Measurements from ENCODE around the gene KANSL1. TPM values are rescaled to one million over a fixed set of nuclear protein-coding genes. Genes with fewer than 3 reads are reported as not detected.
A peak's percentile ranks its signal among the peaks of the same experiment; 100 is the strongest.

KANSL1 gene
- total RNA-seq, 2 donors from 2014 or later: 137 to 144 TPM

DNA sequence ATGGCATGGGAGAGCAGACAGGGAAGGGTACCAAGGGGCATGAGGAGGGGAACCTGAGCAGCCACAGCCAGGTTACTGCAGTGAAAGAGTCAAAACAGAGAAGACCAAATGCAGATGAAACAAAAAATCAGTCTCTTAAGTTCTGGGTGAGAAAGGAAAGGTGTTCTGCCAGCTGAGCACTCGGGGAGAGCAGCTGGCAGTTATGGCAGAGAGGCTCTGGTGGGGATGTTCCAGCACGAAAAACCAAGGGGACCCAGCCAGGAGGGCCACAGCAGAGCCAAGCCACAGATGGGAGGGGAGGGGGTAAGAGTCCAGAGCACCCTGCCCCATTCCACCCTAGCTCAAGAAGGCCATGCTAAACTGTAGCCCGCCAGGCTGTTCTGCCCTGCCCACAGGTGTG is 162.5 kb downstream of the KANSL1 start:
- Mint-ChIP-seq H3K27ac (peak overlapping the region; percentile 42), H3K4me1 (peaks cover 33% of the 10 kb centered on the region), H3K36me3 (ENCODE audit: low read depth) (peaks cover 67% of the 10 kb centered on the region), H3K27me3 (ENCODE audit: insufficient read depth) (no peaks in the 10 kb centered on the region), H3K9me3 (no peaks in the 10 kb centered on the region), H3K4me3 (no peak overlapping the region)
- no peak overlapping the region for H3K9ac ChIP-seq (ENCODE audit: extremely low read depth, low read length, poor library complexity, severe bottlenecking)
- TF ChIP-seq, protein P1, sequence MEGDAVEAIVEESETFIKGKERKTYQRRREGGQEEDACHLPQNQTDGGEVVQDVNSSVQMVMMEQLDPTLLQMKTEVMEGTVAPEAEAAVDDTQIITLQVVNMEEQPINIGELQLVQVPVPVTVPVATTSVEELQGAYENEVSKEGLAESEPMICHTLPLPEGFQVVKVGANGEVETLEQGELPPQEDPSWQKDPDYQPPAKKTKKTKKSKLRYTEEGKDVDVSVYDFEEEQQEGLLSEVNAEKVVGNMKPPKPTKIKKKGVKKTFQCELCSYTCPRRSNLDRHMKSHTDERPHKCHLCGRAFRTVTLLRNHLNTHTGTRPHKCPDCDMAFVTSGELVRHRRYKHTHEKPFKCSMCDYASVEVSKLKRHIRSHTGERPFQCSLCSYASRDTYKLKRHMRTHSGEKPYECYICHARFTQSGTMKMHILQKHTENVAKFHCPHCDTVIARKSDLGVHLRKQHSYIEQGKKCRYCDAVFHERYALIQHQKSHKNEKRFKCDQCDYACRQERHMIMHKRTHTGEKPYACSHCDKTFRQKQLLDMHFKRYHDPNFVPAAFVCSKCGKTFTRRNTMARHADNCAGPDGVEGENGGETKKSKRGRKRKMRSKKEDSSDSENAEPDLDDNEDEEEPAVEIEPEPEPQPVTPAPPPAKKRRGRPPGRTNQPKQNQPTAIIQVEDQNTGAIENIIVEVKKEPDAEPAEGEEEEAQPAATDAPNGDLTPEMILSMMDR (conservative IDR thresholded peaks at IDR 0.05): no peak
- H3K4me1 ChIP-seq (ENCODE audit: control insufficient read depth, insufficient read depth, low read length): peaks cover 7% of the 10 kb centered on the region
- no peaks in the 10 kb centered on the region for H3K27me3 ChIP-seq (ENCODE audit: control insufficient read depth, insufficient read depth, low read length, poor library complexity, severe bottlenecking)
- no peak for DNase-seq
- no peaks in the 10 kb centered on the region for H3K9me3 ChIP-seq (ENCODE audit: control insufficient read depth, low read length)
- peaks cover 93% of the 10 kb centered on the region for H3K36me3 ChIP-seq (ENCODE audit: control insufficient read depth, insufficient read depth, low read length)
- 94% methylated on average over 3 of the region's 3 CpGs; no CpG with 5 or more reads in 1 of the 2 experiments for WGBS, 2 experiments (ENCODE audit: insufficient coverage in 1 of 2, insufficient read length in 1 of 2)
- H3K27ac ChIP-seq (ENCODE audit: low read depth, low read length): no peak overlapping the region
- no peak overlapping the region for H3K4me3 ChIP-seq (ENCODE audit: low read length)

DNA sequence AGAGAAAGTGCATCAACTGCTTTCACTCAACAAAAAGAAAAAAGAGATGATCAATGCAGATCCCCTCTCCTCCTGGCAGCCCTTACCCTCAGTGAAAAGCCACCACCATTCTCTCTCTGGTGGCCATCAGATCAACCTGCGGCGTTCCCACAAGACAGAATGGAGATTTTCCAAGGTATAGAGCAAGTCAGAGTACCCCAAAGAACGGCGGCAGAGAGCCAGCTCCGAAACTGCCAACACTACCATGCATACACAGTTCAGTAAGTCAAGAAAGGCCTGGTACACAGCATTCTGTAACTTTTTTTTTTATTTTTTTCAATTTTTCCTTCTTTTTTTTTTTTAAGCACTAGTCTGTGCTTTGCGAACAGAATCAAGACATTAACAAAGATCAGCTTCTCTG is 163.6 kb downstream of the KANSL1 start:
- H3K36me3 ChIP-seq (ENCODE audit: control insufficient read depth, insufficient read depth, low read length): peaks cover 82% of the 10 kb centered on the region
- Mint-ChIP-seq H3K4me3 (no peak overlapping the region), H3K27ac (peak overlapping the region; percentile 2), H3K4me1 (peaks cover 33% of the 10 kb centered on the region), H3K9me3 (no peaks in the 10 kb centered on the region), H3K36me3 (ENCODE audit: low read depth) (peaks cover 64% of the 10 kb centered on the region), H3K27me3 (ENCODE audit: insufficient read depth) (no peaks in the 10 kb centered on the region)
- peak overlapping the region; percentile 21 for H3K27ac ChIP-seq (ENCODE audit: low read depth, low read length)
- peaks cover 7% of the 10 kb centered on the region for H3K4me1 ChIP-seq (ENCODE audit: control insufficient read depth, insufficient read depth, low read length)
- no peaks in the 10 kb centered on the region for H3K27me3 ChIP-seq (ENCODE audit: control insufficient read depth, insufficient read depth, low read length, poor library complexity, severe bottlenecking)
- no peak for DNase-seq
- H3K9ac ChIP-seq (ENCODE audit: extremely low read depth, low read length, poor library complexity, severe bottlenecking): no peak overlapping the region
- 94% methylated on average over 6 of the region's 6 CpGs for WGBS, 2 experiments (ENCODE audit: insufficient coverage in 1 of 2, insufficient read length in 1 of 2)
- no peak overlapping the region for H3K4me3 ChIP-seq (ENCODE audit: low read length)
- H3K9me3 ChIP-seq (ENCODE audit: control insufficient read depth, low read length): no peaks in the 10 kb centered on the region
- TF ChIP-seq, protein P1 (conservative IDR thresholded peaks at IDR 0.05): no peak

DNA sequence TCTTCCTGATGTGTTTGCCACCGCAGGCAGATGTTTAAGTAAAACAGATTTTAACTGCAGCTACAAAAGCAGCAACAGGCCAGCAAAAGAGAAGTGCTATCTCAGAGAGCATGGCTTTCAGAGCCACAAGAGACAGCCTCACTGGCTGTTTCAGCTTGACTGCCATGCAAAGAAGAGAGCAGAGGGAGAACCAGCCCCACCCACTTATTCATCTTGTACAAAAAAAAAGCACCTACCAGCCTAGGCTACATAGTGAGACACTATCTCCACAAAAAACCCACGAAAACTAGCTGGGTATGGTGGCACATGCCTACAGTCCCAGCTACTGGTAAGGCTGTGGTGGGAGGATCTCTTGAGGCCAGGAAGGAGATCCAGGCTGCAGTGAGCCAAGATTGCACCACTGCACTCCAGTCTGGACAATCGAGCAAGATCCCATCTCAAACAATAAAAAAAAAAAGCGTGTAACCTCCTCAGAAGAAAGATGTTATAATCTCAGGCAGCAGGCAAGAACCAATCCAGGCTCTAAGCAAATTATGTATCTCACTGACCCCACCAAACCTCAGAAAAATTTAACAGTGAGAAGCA is 164.2 kb downstream of the KANSL1 start:
- TF ChIP-seq, protein P1 (conservative IDR thresholded peaks at IDR 0.05): no peak
- Histone ChIP-seq H3K4me1 (ENCODE audit: control insufficient read depth, insufficient read depth, low read length) (peaks cover 7% of the 10 kb centered on the region), H3K27ac (ENCODE audit: low read depth, low read length) (no peak overlapping the region), H3K4me3 (ENCODE audit: low read length) (no peak overlapping the region), H3K27me3 (ENCODE audit: control insufficient read depth, insufficient read depth, low read length, poor library complexity, severe bottlenecking) (no peaks in the 10 kb centered on the region), H3K9ac (ENCODE audit: extremely low read depth, low read length, poor library complexity, severe bottlenecking) (no peak overlapping the region), H3K9me3 (ENCODE audit: control insufficient read depth, low read length) (no peaks in the 10 kb centered on the region), H3K36me3 (ENCODE audit: control insufficient read depth, insufficient read depth, low read length) (peaks cover 76% of the 10 kb centered on the region)
- peak overlapping the region; percentile 2 for H3K27ac Mint-ChIP-seq
- DNase-seq: no peak
- H3K27me3 Mint-ChIP-seq (ENCODE audit: insufficient read depth): no peaks in the 10 kb centered on the region
- 82 to 95% methylated on average over 3 to 4 of the region's 4 CpGs for whole genome bisulfite sequencing, 2 experiments (ENCODE audit: insufficient coverage in 1 of 2, insufficient read length in 1 of 2)
- peaks cover 61% of the 10 kb centered on the region for H3K36me3 Mint-ChIP-seq (ENCODE audit: low read depth)
- no peaks in the 10 kb centered on the region for H3K9me3 Mint-ChIP-seq
- H3K4me1 Mint-ChIP-seq: peaks cover 33% of the 10 kb centered on the region
- H3K4me3 Mint-ChIP-seq: no peak overlapping the region
